PFSK-1 (cell line): ENCODE data around the gene AFAP1L2.

ENCODE experiments used
- FOXP2 ChIP-seq: optimal IDR thresholded peaks from 2 replicates; pipeline ENCODE3; 2011; ENCODE audit warnings: borderline replicate concordance, control low read depth, inconsistent platforms; ENCODE audit not compliant: insufficient read depth; ENCODE audit errors: extremely low read length, extremely low read depth
- POLR2AphosphoS5 ChIP-seq: IDR thresholded peaks from 2 replicates; pipeline ENCODE4 v1.6.1; 2012; ENCODE audit warnings: low read depth, mild to moderate bottlenecking, control low read depth, low read length, moderate library complexity
- SIN3A ChIP-seq: IDR thresholded peaks from 2 replicates; pipeline ENCODE4 v1.6.1; 2012; ENCODE audit warnings: mild to moderate bottlenecking, low read length, moderate library complexity, borderline replicate concordance; ENCODE audit not compliant: insufficient read depth
- TAF1 ChIP-seq: IDR thresholded peaks from 2 replicates; pipeline ENCODE4 v1.6.1; 2012; ENCODE audit warnings: low read length, control low read depth, borderline replicate concordance; ENCODE audit not compliant: insufficient read depth
- TF ChIP-seq, protein P1 (sequence below), 2 experiments: IDR thresholded peaks; 2 replicates each; pipeline versions ENCODE4 v1.6.1 to v1.8.0; 2011 to 2012; ENCODE audit warnings: low read depth in 2 of 2, low read length in 2 of 2, control low read depth in 1 of 2, inconsistent platforms in 1 of 2, mild to moderate bottlenecking in 1 of 2, moderate library complexity in 1 of 2; ENCODE audit not compliant: insufficient read depth in 1 of 2

Gene AFAP1L2

DNA sequence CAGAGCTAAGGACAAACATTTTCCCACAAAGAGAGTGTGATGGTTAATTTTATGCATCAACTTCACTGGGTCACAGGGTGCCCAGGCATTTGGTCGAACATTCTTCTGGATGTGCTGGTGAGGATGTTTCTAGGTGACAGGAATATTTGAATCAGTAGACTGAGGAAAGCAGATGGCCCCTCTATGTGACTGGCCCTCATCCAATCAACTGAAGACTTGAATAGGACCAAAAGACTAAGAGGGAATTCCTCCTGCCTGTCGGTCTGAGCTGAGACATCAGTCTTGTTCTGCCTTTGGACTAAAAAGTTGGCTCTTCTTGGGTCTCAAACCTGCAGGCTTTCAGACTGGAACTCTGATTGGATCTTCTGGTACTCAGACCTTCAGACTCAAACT, 44.4 kb downstream of the AFAP1L2 start:
- no peak for TF ChIP-seq SIN3A
- no peak for TF ChIP-seq POLR2AphosphoS5
- TF ChIP-seq FOXP2: no peak
- TF ChIP-seq, protein P1, sequence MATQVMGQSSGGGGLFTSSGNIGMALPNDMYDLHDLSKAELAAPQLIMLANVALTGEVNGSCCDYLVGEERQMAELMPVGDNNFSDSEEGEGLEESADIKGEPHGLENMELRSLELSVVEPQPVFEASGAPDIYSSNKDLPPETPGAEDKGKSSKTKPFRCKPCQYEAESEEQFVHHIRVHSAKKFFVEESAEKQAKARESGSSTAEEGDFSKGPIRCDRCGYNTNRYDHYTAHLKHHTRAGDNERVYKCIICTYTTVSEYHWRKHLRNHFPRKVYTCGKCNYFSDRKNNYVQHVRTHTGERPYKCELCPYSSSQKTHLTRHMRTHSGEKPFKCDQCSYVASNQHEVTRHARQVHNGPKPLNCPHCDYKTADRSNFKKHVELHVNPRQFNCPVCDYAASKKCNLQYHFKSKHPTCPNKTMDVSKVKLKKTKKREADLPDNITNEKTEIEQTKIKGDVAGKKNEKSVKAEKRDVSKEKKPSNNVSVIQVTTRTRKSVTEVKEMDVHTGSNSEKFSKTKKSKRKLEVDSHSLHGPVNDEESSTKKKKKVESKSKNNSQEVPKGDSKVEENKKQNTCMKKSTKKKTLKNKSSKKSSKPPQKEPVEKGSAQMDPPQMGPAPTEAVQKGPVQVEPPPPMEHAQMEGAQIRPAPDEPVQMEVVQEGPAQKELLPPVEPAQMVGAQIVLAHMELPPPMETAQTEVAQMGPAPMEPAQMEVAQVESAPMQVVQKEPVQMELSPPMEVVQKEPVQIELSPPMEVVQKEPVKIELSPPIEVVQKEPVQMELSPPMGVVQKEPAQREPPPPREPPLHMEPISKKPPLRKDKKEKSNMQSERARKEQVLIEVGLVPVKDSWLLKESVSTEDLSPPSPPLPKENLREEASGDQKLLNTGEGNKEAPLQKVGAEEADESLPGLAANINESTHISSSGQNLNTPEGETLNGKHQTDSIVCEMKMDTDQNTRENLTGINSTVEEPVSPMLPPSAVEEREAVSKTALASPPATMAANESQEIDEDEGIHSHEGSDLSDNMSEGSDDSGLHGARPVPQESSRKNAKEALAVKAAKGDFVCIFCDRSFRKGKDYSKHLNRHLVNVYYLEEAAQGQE (IDR thresholded peaks at IDR 0.05; ENCODE audit: insufficient read depth in 1 of 2, low read depth in 2 of 2, low read length in 2 of 2): no peak
- TF ChIP-seq TAF1: no peak

DNA sequence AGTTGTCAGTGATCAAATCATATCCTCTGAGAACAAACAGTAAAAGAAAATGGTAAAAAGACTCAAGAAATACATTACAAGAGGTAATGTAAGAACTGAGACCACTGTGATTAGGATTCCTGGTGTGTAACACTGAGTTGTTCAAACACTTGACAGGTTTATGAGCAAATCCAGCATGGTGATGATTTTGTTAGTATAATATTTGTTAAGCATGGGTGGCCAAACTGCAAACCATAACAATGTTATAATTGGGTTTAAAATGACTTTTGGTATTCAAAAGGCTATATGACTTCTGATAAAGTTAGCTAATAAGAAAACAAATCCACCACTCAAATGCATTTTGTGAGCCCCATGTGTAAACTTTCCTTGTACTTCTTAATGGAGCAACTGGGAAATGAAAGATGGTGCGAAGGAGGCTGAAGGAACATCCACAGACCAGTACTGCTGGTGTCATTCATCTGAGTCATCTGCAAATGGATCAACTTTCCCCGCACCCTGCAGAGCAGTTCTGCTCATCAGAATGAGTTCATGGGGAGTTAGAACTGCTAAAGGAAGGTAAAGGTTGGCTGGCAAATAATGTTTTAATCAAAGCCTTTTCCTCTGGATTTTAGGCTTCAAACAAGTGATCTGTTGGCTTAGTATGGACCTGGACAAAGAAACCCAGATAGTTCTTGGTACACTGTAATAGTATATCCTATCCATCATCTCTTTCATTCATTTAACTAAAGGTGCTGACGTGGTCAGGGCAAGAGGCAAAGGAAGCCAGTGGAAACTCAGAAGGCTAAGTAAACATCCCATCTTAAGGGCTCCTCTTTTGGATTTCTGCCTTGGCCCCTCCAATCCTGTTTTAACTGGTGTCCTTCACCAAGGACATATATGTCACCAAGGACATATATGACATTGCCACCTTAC, 45.0 kb downstream of the AFAP1L2 start:
- TF ChIP-seq FOXP2: no peak
- no peak for TF ChIP-seq SIN3A
- no peak for TF ChIP-seq POLR2AphosphoS5
- TF ChIP-seq, protein P1 (IDR thresholded peaks at IDR 0.05; ENCODE audit: insufficient read depth in 1 of 2, low read depth in 2 of 2, low read length in 2 of 2): no peak

DNA sequence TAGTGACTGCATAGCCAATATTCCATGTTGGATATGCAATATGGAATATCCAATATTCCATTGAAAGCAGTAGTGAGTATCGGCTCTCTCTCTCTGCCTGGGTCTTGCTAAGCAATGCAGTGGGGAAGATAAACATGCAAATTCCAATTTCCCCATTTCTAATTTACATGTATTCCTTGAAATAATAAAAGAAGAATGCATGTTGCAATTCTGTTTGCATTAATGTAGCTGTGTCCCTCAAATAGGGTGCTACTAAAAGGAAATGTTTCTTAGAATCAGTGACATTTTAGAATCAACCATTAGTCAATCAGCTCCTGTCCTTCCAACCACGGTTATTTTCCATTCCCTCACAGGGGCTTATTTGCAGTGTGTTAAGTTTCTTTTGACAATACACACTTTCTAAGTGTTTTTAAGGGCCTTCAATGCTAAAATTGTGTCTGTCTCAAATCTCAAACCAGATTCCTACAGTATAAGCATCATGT, 46.7 kb downstream of the AFAP1L2 start:
- TF ChIP-seq TAF1: no peak

DNA sequence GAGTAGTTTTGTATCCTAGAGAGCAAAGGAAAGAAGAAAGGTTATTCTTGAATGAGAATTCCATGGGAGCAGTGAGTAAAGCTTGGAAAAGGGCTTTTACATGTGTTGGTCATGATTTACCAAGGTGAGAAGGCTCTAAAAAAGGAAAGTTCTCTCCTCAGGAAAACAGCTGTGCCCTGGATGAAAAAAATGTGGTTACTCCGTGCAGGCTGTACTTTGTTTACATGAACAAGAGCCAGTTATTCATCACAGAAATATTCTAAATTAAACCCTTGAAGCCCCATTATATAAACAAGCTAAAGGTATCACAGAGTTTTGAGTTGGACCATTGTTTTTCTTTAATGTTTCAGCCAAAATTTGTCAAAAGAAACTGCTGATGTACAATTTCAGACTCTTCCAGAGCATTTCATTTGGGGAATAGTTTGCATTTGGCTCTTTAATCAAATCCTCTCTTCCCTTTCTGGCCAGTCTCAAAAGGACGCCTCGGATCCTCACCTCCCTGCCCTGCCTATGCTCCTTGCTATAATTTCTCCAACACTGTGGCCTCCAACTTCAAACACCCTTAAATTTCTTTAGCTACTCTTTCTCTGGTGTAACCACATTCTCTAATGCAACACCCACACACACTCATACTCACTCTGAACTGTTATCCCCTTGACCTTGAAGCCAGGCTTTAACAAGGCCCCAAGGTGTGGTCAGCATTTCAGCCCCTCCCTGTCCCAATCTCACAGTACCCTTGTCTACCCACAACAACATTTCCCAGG, 47.4 kb downstream of the AFAP1L2 start:
- TF ChIP-seq SIN3A (no peak), POLR2AphosphoS5 (no peak), FOXP2 (no peak), TAF1 (no peak)
- TF ChIP-seq, protein P1 (IDR thresholded peaks at IDR 0.05; ENCODE audit: insufficient read depth in 1 of 2, low read depth in 2 of 2, low read length in 2 of 2): no peak

DNA sequence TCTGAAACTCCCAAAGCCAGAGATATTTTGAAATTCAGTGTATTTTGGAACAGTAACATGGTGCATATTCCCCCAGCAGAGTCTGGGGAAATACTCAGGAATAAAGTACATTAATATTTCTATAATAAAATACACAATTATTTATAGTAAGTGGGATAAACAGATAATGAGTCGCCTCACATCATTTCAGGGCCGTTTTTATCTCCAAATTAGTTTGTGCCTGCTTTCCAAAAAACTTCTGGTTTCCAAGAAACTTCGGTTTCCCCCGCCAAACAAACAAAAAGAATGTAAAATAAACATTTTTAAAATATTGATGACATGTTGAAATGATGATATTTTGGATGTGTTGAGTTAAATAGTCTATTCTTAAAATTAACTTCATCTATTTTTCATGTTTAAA, 48.2 kb downstream of the AFAP1L2 start:
- TF ChIP-seq FOXP2: no peak
- TF ChIP-seq TAF1: no peak
- TF ChIP-seq, protein P1 (IDR thresholded peaks at IDR 0.05; ENCODE audit: insufficient read depth in 1 of 2, low read depth in 2 of 2, low read length in 2 of 2): no peak
- TF ChIP-seq SIN3A: no peak
- TF ChIP-seq POLR2AphosphoS5: no peak
